Tibial artery (tissue), 4 donors: Measurements from ENCODE around the gene EP400.
"Not testable (repeated sequence)": the region's sequence is repeated elsewhere in the genome, so short reads cannot be mapped to it uniquely, and the experiment has no call there.

Experiments
- DNase-seq, 2 donors: peaks; one replicate each; pipeline ENCODE4 v3.0.0-alpha.2; 2019
- H3K27ac ChIP-seq, 2 donors: fragments of 200-600 bp; sonication (generic) in 1 of 2; 1 replicate in 1 of 2; 2 replicates in 1 of 2; pipeline ENCODE4 v1.5.1; 2018 to 2019; ENCODE audit warnings: mild to moderate bottlenecking in 1 of 2
- H3K27me3 ChIP-seq, 2 donors: fragments of 200-600 bp; sonication (generic) in 1 of 2; one replicate each; pipeline versions ENCODE4 v1.5.1 to v1.6.0; 2016 to 2019
- H3K36me3 ChIP-seq, 3 donors: fragments of 200-600 bp; sonication (generic) in 2 of 3; one replicate each; pipeline ENCODE4 v1.5.1; 2016 to 2019; ENCODE audit warnings: mild to moderate bottlenecking in 2 of 3
- H3K4me1 ChIP-seq, 4 donors: fragments of 200-600 bp; sonication (generic) in 2 of 4; 1 replicate in 3 of 4; 2 replicates in 1 of 4; pipeline ENCODE4 v1.5.1; 2016 to 2019
- H3K4me3 ChIP-seq, 2 donors: fragments of 200-600 bp; sonication (generic) in 1 of 2; 1 replicate in 1 of 2; 2 replicates in 1 of 2; pipeline ENCODE4 v1.5.1; 2018 to 2019; ENCODE audit warnings: mild to moderate bottlenecking in 2 of 2
- H3K9me3 ChIP-seq, 3 donors: fragments of 200-600 bp; sonication (generic) in 1 of 3; one replicate each; pipeline ENCODE4 v1.5.1; 2016 to 2019
- CTCF ChIP-seq, 2 experiments: fragments of 200-600 bp in 1 of 2; fragments of 450-650 bp in 1 of 2; IDR thresholded peaks; one replicate each; pipeline ENCODE4 v1.5.1; 2017 to 2019; ENCODE audit warnings: antibody characterized with exemption in 2 of 2, mild to moderate bottlenecking in 1 of 2, moderate library complexity in 1 of 2
- intact Hi-C: fragments of 100-400 bp; cut with DNase I; formaldehyde crosslinking; loops from one replicate; pipeline ENCODE4 v1.15.0; 2023; ENCODE audit warnings: low total_unique reads

Gene EP400

GRCh38 chr12:132079200-132079599, 129.5 kb downstream of the EP400 start:
- TF ChIP-seq CTCF (IDR thresholded peaks at IDR 0.05) = no peak
- Histone ChIP-seq H3K36me3 (peaks cover 42 to 56% (median 43%) of the 10 kb centered on the region in 3 donors), H3K4me3 (no peak overlapping the region), H3K9me3 (no peaks in the 10 kb centered on the region), H3K27me3 (no peaks in the 10 kb centered on the region), H3K4me1 (peaks cover 0 to 6% (median 5%) of the 10 kb centered on the region in 4 donors), H3K27ac (no peak overlapping the region)
- intact Hi-C loops = no loop called here
- DNase-seq = no peak

GRCh38 chr12:132079695-132080094, 130.0 kb downstream of the EP400 start:
- no peak for DNase-seq
- no peak overlapping the region for H3K27ac ChIP-seq
- no peak overlapping the region for H3K4me3 ChIP-seq
- H3K27me3 ChIP-seq = no peaks in the 10 kb centered on the region
- intact Hi-C loops = loop anchor here (5.0 kb wide), 1 partner anchor 408 kb away; no protein-coding TSS in a partner anchor
- peaks cover 38 to 51% (median 39%) of the 10 kb centered on the region in 3 donors for H3K36me3 ChIP-seq
- TF ChIP-seq CTCF (IDR thresholded peaks at IDR 0.05) = no peak
- no peaks in the 10 kb centered on the region for H3K9me3 ChIP-seq
- peaks cover 0 to 6% (median 5%) of the 10 kb centered on the region in 4 donors for H3K4me1 ChIP-seq

GRCh38 chr12:132080515-132080914, 130.8 kb downstream of the EP400 start:
- Histone ChIP-seq H3K36me3 (peaks cover 30 to 43% (median 31%) of the 10 kb centered on the region in 3 donors), H3K4me1 (peaks cover 0 to 13% (median 10%) of the 10 kb centered on the region in 4 donors)
- H3K27ac ChIP-seq, H3K4me3 ChIP-seq, H3K27me3 ChIP-seq, DNase-seq, H3K9me3 ChIP-seq: not testable (repeated sequence)
- intact Hi-C loops = loop anchor here (5.0 kb wide), 1 partner anchor 407 kb away; no protein-coding TSS in a partner anchor

GRCh38 chr12:132081423-132081822, 131.7 kb downstream of the EP400 start:
- H3K9me3 ChIP-seq = no peaks in the 10 kb centered on the region
- intact Hi-C loops = loop anchor here (5.0 kb wide), 1 partner anchor 406 kb away; no protein-coding TSS in a partner anchor
- H3K27ac ChIP-seq = no peak overlapping the region
- no peak overlapping the region for H3K4me3 ChIP-seq
- H3K36me3 ChIP-seq = peaks cover 21 to 33% (median 23%) of the 10 kb centered on the region in 3 donors
- peaks cover 0 to 17% (median 13%) of the 10 kb centered on the region in 4 donors for H3K4me1 ChIP-seq
- H3K27me3 ChIP-seq = no peaks in the 10 kb centered on the region
- DNase-seq = no peak
- no peak for TF ChIP-seq CTCF (IDR thresholded peaks at IDR 0.05)

GRCh38 chr12:132083614-132083940, 133.8 kb downstream of the EP400 start:
- no peak for DNase-seq
- no peak for TF ChIP-seq CTCF (IDR thresholded peaks at IDR 0.05)
- Histone ChIP-seq H3K4me3 (peak overlapping the region; percentile 85 to 100), H3K27ac (no peak overlapping the region), H3K27me3 (no peaks in the 10 kb centered on the region), H3K36me3 (peaks cover under 1 to 12% (median 1%) of the 10 kb centered on the region in 3 donors), H3K9me3 (no peaks in the 10 kb centered on the region), H3K4me1 (peaks cover 0 to 17% (median 13%) of the 10 kb centered on the region in 4 donors)
- intact Hi-C loops = loop anchor here (5.0 kb wide), 1 partner anchor 404 kb away; no protein-coding TSS in a partner anchor

GRCh38 chr12:132083941-132084620, 134.3 kb downstream of the EP400 start:
- no peak for TF ChIP-seq CTCF (IDR thresholded peaks at IDR 0.05)
- Histone ChIP-seq H3K4me1 (peaks cover 0 to 17% (median 13%) of the 10 kb centered on the region in 4 donors), H3K36me3 (peaks cover 0 to 11% (median 0%) of the 10 kb centered on the region in 3 donors), H3K27me3 (no peaks in the 10 kb centered on the region), H3K27ac (peak overlapping the region; percentile 84 to 90), H3K9me3 (no peaks in the 10 kb centered on the region), H3K4me3 (peak overlapping the region; percentile 85 to 100)
- peak; percentile 81 to 93 for DNase-seq
- intact Hi-C loops = loop anchor here (5.0 kb wide), 1 partner anchor 403 kb away; no protein-coding TSS in a partner anchor
